Memory B cell (primary cell): ENCODE results near the gene MAP4K2.

ENCODE experiments used
- ATAC-seq: fragments of 150-1000 bp; cut with Tn5 transposase; 2 replicates; pipeline ENCODE4 v1.10.0; 2021; ENCODE audit warnings: low read depth, mild to moderate bottlenecking, moderate library complexity
- DNase-seq, 2 donors: peaks; one replicate each; pipeline ENCODE4 v3.0.0; 2022; ENCODE audit warnings: low spot score in 2 of 2
- H3K27ac Mint-ChIP-seq: one replicate; pipeline ENCODE4 v1.8.0; 2022; ENCODE audit warnings: mild to moderate bottlenecking, moderate library complexity, mixed read lengths
- H3K27me3 Mint-ChIP-seq: one replicate; pipeline ENCODE4 v1.8.0; 2022; ENCODE audit warnings: mixed read lengths
- H3K36me3 Mint-ChIP-seq: one replicate; pipeline ENCODE4 v1.8.0; 2022; ENCODE audit warnings: mild to moderate bottlenecking, mixed read lengths
- H3K4me1 Mint-ChIP-seq: one replicate; pipeline ENCODE4 v1.8.0; 2022; ENCODE audit warnings: mixed read lengths
- H3K4me3 Mint-ChIP-seq: one replicate; pipeline ENCODE4 v1.8.0; 2022; ENCODE audit warnings: mild to moderate bottlenecking, moderate library complexity, mixed read lengths
- H3K9me3 Mint-ChIP-seq: one replicate; pipeline ENCODE4 v1.8.0; 2022; ENCODE audit warnings: mixed read lengths

MAP4K2 gene

GRCh38 chr11:64796757-64797541 is 6.1 kb downstream of the MAP4K2 start:
- DNase-seq, result no peak
- H3K27ac Mint-ChIP-seq, result no peak overlapping the region
- no peaks in the 10 kb centered on the region for H3K27me3 Mint-ChIP-seq
- H3K36me3 Mint-ChIP-seq, result peaks cover 22% of the 10 kb centered on the region
- ATAC-seq, result no peak
- H3K9me3 Mint-ChIP-seq, result no peaks in the 10 kb centered on the region
- H3K4me1 Mint-ChIP-seq, result peaks cover 38% of the 10 kb centered on the region
- no peak overlapping the region for H3K4me3 Mint-ChIP-seq

- Mint-ChIP-seq H3K9me3 (no peaks in the 10 kb centered on the region), H3K27me3 (no peaks in the 10 kb centered on the region), H3K27ac (no peak overlapping the region), H3K4me3 (no peak overlapping the region), H3K4me1 (peaks cover 31% of the 10 kb centered on the region), H3K36me3 (peaks cover 22% of the 10 kb centered on the region)
- DNase-seq (no peak), ATAC-seq (no peak)
Measured at GRCh38 chr11:64796047-64796756, 6.8 kb downstream of the MAP4K2 start.

GRCh38 chr11:64794526-64794925 is 8.5 kb downstream of the MAP4K2 start:
- H3K36me3 Mint-ChIP-seq, result peaks cover 25% of the 10 kb centered on the region
- ATAC-seq (no peak), DNase-seq (no peak)
- H3K27me3 Mint-ChIP-seq, result no peaks in the 10 kb centered on the region
- no peaks in the 10 kb centered on the region for H3K9me3 Mint-ChIP-seq
- peak overlapping the region; percentile 17 for H3K27ac Mint-ChIP-seq
- no peak overlapping the region for H3K4me3 Mint-ChIP-seq
- H3K4me1 Mint-ChIP-seq, result peaks cover 23% of the 10 kb centered on the region

GRCh38 chr11:64793271-64794160 is 9.5 kb downstream of the MAP4K2 start:
- Mint-ChIP-seq H3K9me3 (no peaks in the 10 kb centered on the region), H3K27ac (peak overlapping the region; percentile 78), H3K4me3 (no peak overlapping the region), H3K27me3 (no peaks in the 10 kb centered on the region), H3K4me1 (peaks cover 16% of the 10 kb centered on the region), H3K36me3 (peaks cover 18% of the 10 kb centered on the region)
- no peak for ATAC-seq
- DNase-seq, result no peak

- Mint-ChIP-seq H3K36me3 (peaks cover 18% of the 10 kb centered on the region), H3K27me3 (no peaks in the 10 kb centered on the region), H3K4me3 (no peak overlapping the region), H3K9me3 (no peaks in the 10 kb centered on the region), H3K4me1 (peaks cover 19% of the 10 kb centered on the region), H3K27ac (no peak overlapping the region)
- ATAC-seq (no peak), DNase-seq (no peak)
Measured at GRCh38 chr11:64792482-64792881, 10.5 kb downstream of the MAP4K2 start.

- Mint-ChIP-seq H3K27ac (no peak overlapping the region), H3K9me3 (no peaks in the 10 kb centered on the region), H3K4me1 (peaks cover 19% of the 10 kb centered on the region), H3K4me3 (no peak overlapping the region), H3K27me3 (no peaks in the 10 kb centered on the region), H3K36me3 (peaks cover 18% of the 10 kb centered on the region)
- DNase-seq, result no peak
- ATAC-seq, result no peak
Measured at GRCh38 chr11:64791781-64792291, 11.2 kb downstream of the MAP4K2 start.

GRCh38 chr11:64790205-64791095 is 12.6 kb downstream of the MAP4K2 start:
- ATAC-seq (no peak), DNase-seq (no peak)
- no peaks in the 10 kb centered on the region for H3K27me3 Mint-ChIP-seq
- H3K4me3 Mint-ChIP-seq, result no peak overlapping the region
- peaks cover 15% of the 10 kb centered on the region for H3K4me1 Mint-ChIP-seq
- no peaks in the 10 kb centered on the region for H3K9me3 Mint-ChIP-seq
- peak overlapping the region; percentile 62 for H3K27ac Mint-ChIP-seq
- H3K36me3 Mint-ChIP-seq, result peaks cover 14% of the 10 kb centered on the region

- Mint-ChIP-seq H3K27ac (peak overlapping the region; percentile 62), H3K36me3 (peaks cover 10% of the 10 kb centered on the region), H3K27me3 (no peaks in the 10 kb centered on the region), H3K4me3 (no peak overlapping the region), H3K9me3 (no peaks in the 10 kb centered on the region), H3K4me1 (peaks cover 13% of the 10 kb centered on the region)
- ATAC-seq, result no peak
- no peak for DNase-seq
Measured at GRCh38 chr11:64789331-64790204, 13.4 kb downstream of the MAP4K2 start.

GRCh38 chr11:64788321-64789215 is 14.4 kb downstream of the MAP4K2 start:
- H3K27me3 Mint-ChIP-seq, result no peaks in the 10 kb centered on the region
- H3K9me3 Mint-ChIP-seq, result no peaks in the 10 kb centered on the region
- H3K36me3 Mint-ChIP-seq, result peaks cover 7% of the 10 kb centered on the region
- ATAC-seq (no peak), DNase-seq (no peak)
- H3K4me3 Mint-ChIP-seq, result no peak overlapping the region
- H3K27ac Mint-ChIP-seq, result no peak overlapping the region
- H3K4me1 Mint-ChIP-seq, result peaks cover 6% of the 10 kb centered on the region

GRCh38 chr11:64787526-64788320 is 15.3 kb downstream of the MAP4K2 start:
- peaks cover 8% of the 10 kb centered on the region for H3K4me1 Mint-ChIP-seq
- no peak overlapping the region for H3K4me3 Mint-ChIP-seq
- peak overlapping the region; percentile 70 for H3K27ac Mint-ChIP-seq
- no peaks in the 10 kb centered on the region for H3K9me3 Mint-ChIP-seq
- ATAC-seq, result peak; percentile 80
- H3K36me3 Mint-ChIP-seq, result peaks cover 6% of the 10 kb centered on the region
- H3K27me3 Mint-ChIP-seq, result no peaks in the 10 kb centered on the region
- peak; percentile 62 to 71 for DNase-seq

- H3K36me3 Mint-ChIP-seq, result peaks cover 6% of the 10 kb centered on the region
- no peaks in the 10 kb centered on the region for H3K27me3 Mint-ChIP-seq
Measured at GRCh38 chr11:64786308-64786707, 16.7 kb downstream of the MAP4K2 start.

More at GRCh38 chr11:64786308-64786707, 16.7 kb downstream of the MAP4K2 start:
- Mint-ChIP-seq H3K27ac (peak overlapping the region; percentile 21), H3K4me1 (peaks cover 14% of the 10 kb centered on the region), H3K4me3 (no peak overlapping the region), H3K9me3 (no peaks in the 10 kb centered on the region)
- no peak for DNase-seq
- ATAC-seq, result no peak
